GM12878 (cell line): ENCODE measurements around the gene FOXO3. TPM values are rescaled to one million over a fixed set of nuclear protein-coding genes. Genes with fewer than 3 reads are reported as not detected.

Experiments used
- ATAC-seq: fragments of 200-7000 bp; cut with Tn5 transposase; 3 replicates; pipeline ENCODE4 v1.9.1; 2020; ENCODE audit warnings: mild to moderate bottlenecking, moderate library complexity
- BruUV-seq: library from RNA; stranded (reverse); fragments of 400-500 nt; replicated peaks from 2 replicates; lab custom pipeline; 2021; lab: Mats Ljungman, UMichigan
- CTCF ChIA-PET: fragments of 300-600 bp; sonication (Branson Sonifier 250); formaldehyde crosslinking; extraction: SDS; loops from one replicate; lab custom pipeline; 2021; ENCODE audit warnings: inconsistent platforms; lab: Yijun Ruan, JAX
- POLR2A ChIA-PET: fragments of 350-600 bp; formaldehyde crosslinking; extraction: SDS; loops from one replicate; lab custom pipeline; 2021; ENCODE audit warnings: inconsistent platforms; lab: Charles Lee
- RAD21 ChIA-PET: fragments of 300-600 bp; sonication (Branson Sonifier 250); formaldehyde crosslinking; loops from one replicate; lab custom pipeline; 2023; ENCODE audit warnings: antibody characterized with exemption; ENCODE audit not compliant: unreplicated experiment; lab: Charles Lee
- SMC1A ChIA-PET: fragments of 300-600 bp; sonication (Branson Sonifier 250); formaldehyde crosslinking; loops from one replicate; lab custom pipeline; 2023; ENCODE audit not compliant: unreplicated experiment, uncharacterized antibody; lab: Charles Lee
- DNase-seq: peaks from one replicate; pipeline ENCODE4 v3.0.0-alpha.2; 2011; ENCODE audit warnings: low read depth, low spot score
- FAIRE-seq: peaks from 3 replicates; lab custom pipeline; 2011; peaks lifted over from hg19 to GRCh38; lab: Jason Lieb, UNC
- H2AFZ ChIP-seq: 2 replicates; pipeline ENCODE4 v1.6.0; 2011; ENCODE audit warnings: low read depth, low read length, control low read depth; ENCODE audit not compliant: control insufficient read depth
- H3K27ac ChIP-seq: 2 replicates; pipeline ENCODE4 v1.5.1; 2011; ENCODE audit warnings: control low read depth; ENCODE audit not compliant: control insufficient read depth, insufficient read depth
- H3K27me3 ChIP-seq, 2 experiments: replicated peaks in 1 of 2; 2 replicates each; pipeline versions ENCODE4 v1.6.0 to v1.6.1; 2011; ENCODE audit warnings: low read length in 1 of 2; ENCODE audit not compliant: control insufficient read depth in 2 of 2, insufficient read depth in 2 of 2
- H3K36me3 ChIP-seq, 2 experiments: 2 replicates each; pipeline ENCODE4 v1.5.1; 2011; ENCODE audit warnings: low read length in 1 of 2; ENCODE audit not compliant: control insufficient read depth in 2 of 2, insufficient read depth in 2 of 2
- H3K4me1 ChIP-seq: 2 replicates; pipeline ENCODE4 v1.6.1; 2011; ENCODE audit warnings: mild to moderate bottlenecking, low read length, moderate library complexity, mixed read lengths; ENCODE audit not compliant: control insufficient read depth, insufficient read depth
- H3K4me2 ChIP-seq: 2 replicates; pipeline ENCODE4 v1.6.0; 2011; ENCODE audit warnings: control low read depth; ENCODE audit not compliant: control insufficient read depth, insufficient read depth
- H3K4me3 ChIP-seq: fragments of 200-600 bp; sonication (generic); 2 replicates; pipeline ENCODE4 v1.5.1; 2016
- H3K79me2 ChIP-seq: 2 replicates; pipeline ENCODE4 v1.6.0; 2011; ENCODE audit warnings: low read length; ENCODE audit not compliant: control insufficient read depth, insufficient read depth
- H3K9ac ChIP-seq: 2 replicates; pipeline ENCODE4 v1.8.0; 2011; ENCODE audit warnings: low read length, control low read depth, mixed read lengths; ENCODE audit not compliant: control insufficient read depth, insufficient read depth
- H3K9me3 ChIP-seq: replicated peaks from 3 replicates; pipeline ENCODE4 v1.5.1; 2011; ENCODE audit warnings: mild to moderate bottlenecking, low read length; ENCODE audit not compliant: control insufficient read depth, insufficient read depth
- H4K20me1 ChIP-seq: 2 replicates; pipeline ENCODE4 v1.6.0; 2011; ENCODE audit not compliant: control insufficient read depth, insufficient read depth
- ASH2L ChIP-seq: fragments of 300-600, 200-600 bp; sonication (generic); IDR thresholded peaks from 2 replicates; pipeline ENCODE4 v1.6.1; 2017; ENCODE audit warnings: low read depth, mild to moderate bottlenecking, borderline replicate concordance
- CBX5 ChIP-seq: sonication (generic); IDR thresholded peaks from 2 replicates; pipeline ENCODE4 v1.6.1; 2016; ENCODE audit warnings: low read depth, moderate library complexity, mild to moderate bottlenecking, inconsistent platforms
- IRF4 ChIP-seq: IDR thresholded peaks from 2 replicates; pipeline ENCODE4 v1.6.1; 2011; ENCODE audit warnings: low read depth, low read length
- NFYA ChIP-seq: IDR thresholded peaks from 2 replicates; pipeline ENCODE4 v1.6.1; 2011; ENCODE audit warnings: low read depth, mild to moderate bottlenecking, low read length, improper control_type of control experiment, borderline replicate concordance
- RELA ChIP-seq: fragments of 450-650 bp; IDR thresholded peaks from 2 replicates; pipeline ENCODE4 v1.8.0; 2014; ENCODE audit warnings: borderline replicate concordance; ENCODE audit not compliant: partially characterized antibody
- RFX5 ChIP-seq: IDR thresholded peaks from 2 replicates; pipeline ENCODE4 v1.6.1; 2011; ENCODE audit warnings: low read depth, low read length, improper control_type of control experiment
- SMC3 ChIP-seq: IDR thresholded peaks from 2 replicates; pipeline ENCODE4 v1.6.1; 2011; ENCODE audit warnings: low read length, improper control_type of control experiment, borderline replicate concordance
- SUZ12 ChIP-seq: fragments of 200-600 bp; sonication (generic); IDR thresholded peaks from one replicate; pipeline ENCODE4 v1.6.1; 2018; ENCODE audit warnings: antibody characterized with exemption, mild to moderate bottlenecking; ENCODE audit not compliant: unreplicated experiment
- TCF7 ChIP-seq: IDR thresholded peaks from 2 replicates; pipeline ENCODE4 v1.6.1; 2014; ENCODE audit warnings: antibody characterized with exemption, borderline replicate concordance
- WGBS: methylation state at CpG from one replicate; pipeline ENCODE4 v1.1.6; 2016; ENCODE audit warnings: low lambda C conversion rate; ENCODE audit not compliant: insufficient replicate concordance, insufficient coverage; ENCODE audit errors: missing lambda C conversion rate; 5-methylcytosine and 5-hydroxymethylcytosine counted together
- in situ Hi-C: fragments of 300-500 bp; cut with MboI; formaldehyde crosslinking; loops from 9 replicates; pipeline ENCODE4 v1.14.3; 2018; ENCODE audit warnings: mixed read lengths
- intact Hi-C: fragments of 100-400 bp; cut with micrococcal nuclease; formaldehyde crosslinking; loops from one replicate; pipeline ENCODE4 v1.14.2; 2022; ENCODE audit not compliant: unreplicated experiment
- polyA plus RNA-seq, 11 experiments: library from polyadenylated mRNA; depleted of rRNA in 4 of 11; unstranded in 6 of 11; stranded (reverse) in 5 of 11; fragments of >200 nt; fragmentation: Nextera tagmentation in 4 of 11; fragmentation: Illumina TruSeq in 1 of 11; extraction: Ambion mirVana in 4 of 11; extraction: Trizol in 1 of 11; gene quantifications; 1 replicate in 1 of 11; 2 replicates in 10 of 11; pipeline versions ENCODE4 v1.2.1 to v1.2.3, GENCODE V29; 2011 to 2016; ENCODE audit warnings: inconsistent platforms in 2 of 11, missing spikeins in 2 of 11, low read depth in 1 of 11
- total RNA-seq, 4 experiments: library from RNA; depleted of rRNA in 3 of 4; stranded (reverse); fragments of >200 nt in 3 of 4; fragmentation: Illumina TruSeq in 1 of 4; extraction: Trizol in 1 of 4; gene quantifications; 2 replicates each; pipeline versions ENCODE4 v1.2.1 to v1.2.3, GENCODE V29; 2013 to 2021

FOXO3 gene
- total and polyA plus RNA-seq, 10 of the 15 experiments (the other 5 are each of a cell fraction or from before 2014, with no cell fraction given): 0.82 to 4.5 (median 1.7) TPM

GRCh38 chr6:108690326-108691049, 129.8 kb downstream of the FOXO3 start:
- in situ Hi-C loops (no loop called here), intact Hi-C loops (no loop called here)
- no peak overlapping the region for H3K4me2 ChIP-seq
- no peaks in the 10 kb centered on the region for H3K79me2 ChIP-seq
- no peak overlapping the region for H2AFZ ChIP-seq
- ChIA-PET RAD21 (no interaction called here), SMC1A (interaction anchor here (1.3 kb wide), 1 partner anchor 210 kb away, joined by 3 read pairs; no protein-coding TSS in a partner anchor), POLR2A (interaction anchor here (0.5 kb wide), 1 partner anchor 11 kb away, joined by 6 read pairs; no protein-coding TSS in a partner anchor), CTCF (no interaction called here)
- no peak for TF ChIP-seq RFX5
- no peak for TF ChIP-seq SUZ12
- TF ChIP-seq SMC3: no peak
- TF ChIP-seq NFYA: no peak
- TF ChIP-seq CBX5: no peak
- no peak for TF ChIP-seq IRF4
- no peak for TF ChIP-seq ASH2L
- no peak for TF ChIP-seq TCF7
- TF ChIP-seq RELA: no peak
- H3K27me3 ChIP-seq: no peaks in the 10 kb centered on the region
- no peak for ATAC-seq
- no peak overlapping the region for H3K27ac ChIP-seq
- no peak overlapping the region for H3K9ac ChIP-seq
- H3K36me3 ChIP-seq: no peaks in the 10 kb centered on the region; a peak in 1 of 4 replicates
- no peak overlapping the region for H3K4me3 ChIP-seq
- no peaks in the 10 kb centered on the region for H3K9me3 ChIP-seq
- FAIRE-seq: no peak
- no peaks in the 10 kb centered on the region for H4K20me1 ChIP-seq
- 72% methylated on average over 6 of the region's 6 CpGs for WGBS
- no peak for DNase-seq
- peaks cover 6% of the 10 kb centered on the region for H3K4me1 ChIP-seq
- no TSS peak for BruUV-seq
